Lung (tissue), 12 donors: ENCODE results near the gene AGXT2. TPM values are rescaled to one million over a fixed set of nuclear protein-coding genes. Genes with fewer than 3 reads are reported as not detected.
"Not testable (repeated sequence)": the region's sequence is repeated elsewhere in the genome, so short reads cannot be mapped to it uniquely, and the experiment has no call there.

Experiments
- ATAC-seq: fragments of 200-7000 bp; cut with Tn5 transposase; one replicate; pipeline ENCODE4 v1.9.1; 2020; ENCODE audit warnings: moderate number of reproducible peaks; ENCODE audit not compliant: insufficient read depth, low FRiP score
- DNase-seq, 3 donors: peaks; one replicate each; pipeline ENCODE4 v3.0.0-alpha.2; 2013 to 2017
- H3K27ac ChIP-seq, 2 donors: one replicate each; pipeline ENCODE4 v1.5.1; 2013; ENCODE audit warnings: mild to moderate bottlenecking in 2 of 2, moderate library complexity in 2 of 2, control low read depth in 1 of 2, inconsistent platforms in 1 of 2, low read depth in 1 of 2, low read length in 1 of 2
- H3K27me3 ChIP-seq, 3 donors: one replicate each; pipeline ENCODE4 v1.5.1; 2013; ENCODE audit warnings: low read length in 2 of 3; ENCODE audit not compliant: control insufficient read depth in 3 of 3, insufficient read depth in 3 of 3
- H3K36me3 ChIP-seq, 4 donors: one replicate each; pipeline ENCODE4 v1.5.1; 2013; ENCODE audit warnings: low read length in 4 of 4, mild to moderate bottlenecking in 1 of 4, moderate library complexity in 1 of 4; ENCODE audit not compliant: control insufficient read depth in 4 of 4, insufficient read depth in 4 of 4
- H3K4me1 ChIP-seq, 5 donors: one replicate each; pipeline ENCODE4 v1.5.1; 2013; ENCODE audit warnings: low read length in 5 of 5, mild to moderate bottlenecking in 2 of 5, moderate library complexity in 1 of 5; ENCODE audit not compliant: control insufficient read depth in 5 of 5, insufficient read depth in 5 of 5
- H3K4me3 ChIP-seq: one replicate; pipeline ENCODE4 v1.5.1; 2013; ENCODE audit warnings: mild to moderate bottlenecking, control low read depth, moderate library complexity
- H3K9ac ChIP-seq, 2 donors: one replicate each; pipeline ENCODE4 v1.5.1; 2013; ENCODE audit warnings: low read length in 2 of 2, control low read depth in 1 of 2; ENCODE audit not compliant: insufficient read depth in 1 of 2
- H3K9me3 ChIP-seq, 4 donors: one replicate each; pipeline ENCODE4 v1.5.1; 2013; ENCODE audit warnings: low read length in 3 of 4, mild to moderate bottlenecking in 1 of 4, moderate library complexity in 1 of 4; ENCODE audit not compliant: control insufficient read depth in 4 of 4, insufficient read depth in 3 of 4
- WGBS, 2 donors: extraction: QIAGEN DNeasy Blood & Tissue Kit; methylation state at CpG; one replicate each; pipeline ENCODE4 v1.1.7; 2013; 5-methylcytosine and 5-hydroxymethylcytosine counted together
- polyA plus RNA-seq, 2 donors: library from polyadenylated mRNA; stranded (reverse); fragments of 200-250 nt; gene quantifications; one replicate each; pipeline ENCODE4 v1.2.1, GENCODE V29; 2013
- total RNA-seq, 2 donors: library from RNA; depleted of rRNA in 1 of 2; stranded (reverse); fragments of >200 nt in 1 of 2; gene quantifications; one replicate each; pipeline ENCODE4 v1.2.1, GENCODE V29; 2014 to 2021
- TF ChIP-seq, protein P1 (sequence below): IDR thresholded peaks from 2 replicates; pipeline ENCODE4 v1.5.1; 2012; ENCODE audit warnings: mild to moderate bottlenecking; ENCODE audit errors: control extremely low read depth, extremely low read depth
- donor health status: control.
- donor health status: control.
- donor health status: Bipolar disorder and iron deficiency.
- donor health status: healthy.
- donor health status: DM: yes; HTN: yes; CAD: no.

Gene AGXT2
- total and polyA plus RNA-seq, 4 donors: not detected

DNA sequence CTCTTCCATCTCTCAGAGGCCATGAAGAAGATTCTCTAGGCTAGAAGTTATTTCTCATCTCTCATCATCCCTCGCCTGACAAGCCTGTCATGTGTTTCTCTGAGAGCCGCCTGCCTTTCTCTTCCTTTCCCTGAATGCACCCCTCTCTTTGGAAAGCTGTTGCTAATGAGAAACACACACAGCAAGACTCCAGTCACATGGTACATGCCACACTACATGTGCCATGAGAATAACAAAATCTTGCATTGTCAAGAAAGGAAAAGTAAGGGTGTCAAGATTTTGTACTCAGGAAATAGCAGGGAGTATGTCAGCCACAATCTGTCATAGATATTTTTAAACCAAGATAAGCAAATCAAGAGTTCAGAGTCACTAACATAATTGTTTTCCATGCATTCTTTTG, 8.9 kb downstream of the AGXT2 start:
- WGBS, 2 donors: 79 to 80% methylated on average over 2 of the region's 2 CpGs
- Histone ChIP-seq H3K27ac (no peak overlapping the region), H3K9me3 (no peaks in the 10 kb centered on the region), H3K4me3 (no peak overlapping the region), H3K27me3 (no peaks in the 10 kb centered on the region), H3K4me1 (peaks cover 0 to 5% (median 0%) of the 10 kb centered on the region in 5 donors), H3K9ac (no peak overlapping the region), H3K36me3 (no peaks in the 10 kb centered on the region)
- no peak for ATAC-seq
- TF ChIP-seq, protein P1, sequence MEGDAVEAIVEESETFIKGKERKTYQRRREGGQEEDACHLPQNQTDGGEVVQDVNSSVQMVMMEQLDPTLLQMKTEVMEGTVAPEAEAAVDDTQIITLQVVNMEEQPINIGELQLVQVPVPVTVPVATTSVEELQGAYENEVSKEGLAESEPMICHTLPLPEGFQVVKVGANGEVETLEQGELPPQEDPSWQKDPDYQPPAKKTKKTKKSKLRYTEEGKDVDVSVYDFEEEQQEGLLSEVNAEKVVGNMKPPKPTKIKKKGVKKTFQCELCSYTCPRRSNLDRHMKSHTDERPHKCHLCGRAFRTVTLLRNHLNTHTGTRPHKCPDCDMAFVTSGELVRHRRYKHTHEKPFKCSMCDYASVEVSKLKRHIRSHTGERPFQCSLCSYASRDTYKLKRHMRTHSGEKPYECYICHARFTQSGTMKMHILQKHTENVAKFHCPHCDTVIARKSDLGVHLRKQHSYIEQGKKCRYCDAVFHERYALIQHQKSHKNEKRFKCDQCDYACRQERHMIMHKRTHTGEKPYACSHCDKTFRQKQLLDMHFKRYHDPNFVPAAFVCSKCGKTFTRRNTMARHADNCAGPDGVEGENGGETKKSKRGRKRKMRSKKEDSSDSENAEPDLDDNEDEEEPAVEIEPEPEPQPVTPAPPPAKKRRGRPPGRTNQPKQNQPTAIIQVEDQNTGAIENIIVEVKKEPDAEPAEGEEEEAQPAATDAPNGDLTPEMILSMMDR: no peak
- no peak for DNase-seq

DNA sequence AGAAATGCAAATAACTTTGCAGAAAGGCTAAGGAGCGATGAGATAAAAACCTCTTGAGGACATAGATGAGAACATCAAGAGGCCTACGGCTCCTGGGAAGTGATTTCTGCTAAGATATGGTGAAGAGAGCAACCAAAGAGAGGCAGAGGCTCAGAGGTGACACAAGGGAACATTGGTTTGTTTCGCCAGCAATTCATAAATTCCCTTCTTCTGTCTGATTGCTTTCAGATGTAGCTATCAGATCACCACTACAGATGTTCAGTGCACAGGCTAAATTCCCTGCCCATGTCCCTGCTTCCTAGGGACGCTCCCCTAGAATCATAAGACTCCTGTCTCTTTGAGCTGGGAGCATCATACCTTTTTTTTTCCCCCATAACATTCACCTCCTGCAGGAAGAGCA, 11.2 kb downstream of the AGXT2 start:
- Histone ChIP-seq H3K36me3 (no peaks in the 10 kb centered on the region), H3K27me3 (no peaks in the 10 kb centered on the region), H3K27ac (no peak overlapping the region), H3K4me3 (no peak overlapping the region), H3K4me1 (peaks cover 0 to 9% (median 0%) of the 10 kb centered on the region in 5 donors), H3K9ac (no peak overlapping the region), H3K9me3 (no peaks in the 10 kb centered on the region)
- no peak for ATAC-seq
- 79 to 82% methylated on average over 4 of the region's 4 CpGs for WGBS, 2 donors
- TF ChIP-seq, protein P1: no peak
- DNase-seq: no peak

DNA sequence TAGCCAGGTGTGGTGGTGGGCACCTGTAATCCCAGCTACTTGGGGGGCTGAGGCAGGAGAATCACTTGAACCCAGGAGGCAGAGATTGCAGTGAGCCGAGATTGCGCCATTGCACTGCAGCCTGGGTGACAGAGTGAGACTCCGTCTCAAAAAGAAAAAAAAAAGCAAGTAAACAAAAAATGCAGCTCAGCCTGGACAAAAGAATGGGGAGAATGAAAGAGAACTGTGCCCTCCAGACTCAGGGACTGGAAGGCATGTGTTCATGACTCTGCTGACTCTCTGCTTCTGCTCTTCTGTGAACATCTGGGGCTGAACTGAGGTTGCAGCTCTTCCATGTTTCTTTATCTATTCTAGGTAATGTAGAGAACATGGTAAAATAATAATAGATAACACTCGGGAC, 11.8 kb downstream of the AGXT2 start:
- H3K4me3 ChIP-seq, H3K4me1 ChIP-seq, H3K9me3 ChIP-seq, H3K27ac ChIP-seq, H3K27me3 ChIP-seq, ATAC-seq, H3K9ac ChIP-seq, DNase-seq, H3K36me3 ChIP-seq: not testable (repeated sequence)
- 82 to 90% methylated on average over 4 of the region's 4 CpGs for WGBS, 2 donors

DNA sequence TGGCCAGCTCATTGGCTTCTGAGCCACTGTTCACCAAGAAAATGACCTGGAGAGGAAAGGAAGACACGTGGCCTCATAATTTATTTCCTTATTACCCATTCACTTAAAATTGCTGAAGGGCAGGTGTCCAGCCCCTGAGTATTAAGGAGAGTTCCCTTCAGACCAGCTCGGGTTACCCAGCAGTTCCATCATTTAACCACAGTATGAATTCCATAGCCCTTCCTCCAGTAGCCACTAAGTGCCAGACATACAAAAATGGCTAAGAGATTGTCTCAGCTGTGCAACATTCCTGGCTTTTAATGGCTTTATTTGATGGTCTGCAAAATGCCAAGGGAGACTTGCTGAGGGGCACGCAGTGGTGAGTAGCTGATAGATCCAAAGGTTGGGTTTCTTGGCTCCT, 12.5 kb downstream of the AGXT2 start:
- DNase-seq (no peak), ATAC-seq (no peak)
- H3K9me3 ChIP-seq: no peaks in the 10 kb centered on the region
- H3K4me1 ChIP-seq: peaks cover 0 to 9% (median 0%) of the 10 kb centered on the region in 5 donors
- 86 to 87% methylated on average over 3 of the region's 3 CpGs for WGBS, 2 donors
- H3K9ac ChIP-seq: no peak overlapping the region
- no peaks in the 10 kb centered on the region for H3K36me3 ChIP-seq
- H3K27me3 ChIP-seq: no peaks in the 10 kb centered on the region
- TF ChIP-seq, protein P1: no peak
- H3K4me3 ChIP-seq: no peak overlapping the region
- no peak overlapping the region for H3K27ac ChIP-seq
